ENCODE data around the gene SNX24. TPM values are rescaled to one million over a fixed set of nuclear protein-coding genes. Genes with fewer than 3 reads are reported as not detected.
"Not testable (repeated sequence)": the region's sequence is repeated elsewhere in the genome, so short reads cannot be mapped to it uniquely, and the experiment has no call there.

The SNX24 gene
- total RNA-seq, 1 experiment from 2014 or later, result 10.8 TPM

- H3K4me3 ChIP-seq (replicated peaks in 1 of 2; ENCODE audit: low read depth in 1 of 2, low read length in 2 of 2), result no peak overlapping the region
- intact Hi-C loops (cut with micrococcal nuclease), result no loop called here
- no peak overlapping the region for H3K27ac ChIP-seq (ENCODE audit: low read depth, low read length)
- H4K20me1 ChIP-seq (ENCODE audit: insufficient read depth), result no peaks in the 10 kb centered on the region
- no peak overlapping the region for H3K9ac ChIP-seq (ENCODE audit: low read length)
- DNase-seq (ENCODE audit: low read depth, low spot score) (no peak), ATAC-seq (no peak)
- TF ChIP-seq POLR2A (IDR thresholded peaks at IDR 0.05; ENCODE audit: borderline replicate concordance, extremely low read depth, insufficient read depth, insufficient read length) (no peak), EZH2phosphoT487 (IDR thresholded peaks at IDR 0.05; ENCODE audit: borderline replicate concordance) (no peak), TCF7L2 (IDR thresholded peaks at IDR 0.05; ENCODE audit: borderline replicate concordance, extremely low read depth, insufficient read depth, insufficient read length) (no peak), CEBPB (IDR thresholded peaks at IDR 0.05; ENCODE audit: low read depth) (no peak), REST (IDR thresholded peaks at IDR 0.05; ENCODE audit: low read depth) (no peak), ZFX (IDR thresholded peaks at IDR 0.05) (no peak)
- no peak overlapping the region for H2AFZ ChIP-seq (ENCODE audit: low read depth, low read length, poor library complexity, severe bottlenecking)
- no peaks in the 10 kb centered on the region for H3K9me3 ChIP-seq (ENCODE audit: control insufficient read depth in 1 of 2, insufficient read depth in 1 of 2, low read depth in 1 of 2, low read length in 2 of 2)
- ChIA-PET POLR2A (no interaction called here), RAD21 (ENCODE audit: low non-redundant PET in 1 of 2, low total read pairs in 2 of 2, uncharacterized antibody in 2 of 2, unreplicated experiment in 2 of 2) (no interaction called here), CTCF (no interaction called here)
- H3K79me2 ChIP-seq (ENCODE audit: insufficient read depth, low read length), result no peaks in the 10 kb centered on the region
- BruUV-seq (replicated peaks), result no TSS peak
- no peaks in the 10 kb centered on the region for H3K27me3 ChIP-seq (ENCODE audit: insufficient read depth, low read length)
- H3K9me2 ChIP-seq (ENCODE audit: insufficient read depth), result no peaks in the 10 kb centered on the region
- no peaks in the 10 kb centered on the region for H3K36me3 ChIP-seq (ENCODE audit: control insufficient read depth in 1 of 2, insufficient read depth in 2 of 2, low read length in 2 of 2)
- no peak overlapping the region for H3K4me2 ChIP-seq (ENCODE audit: low read length)
- no peaks in the 10 kb centered on the region for H3K4me1 ChIP-seq (ENCODE audit: control insufficient read depth in 1 of 2, insufficient read depth in 2 of 2, low read length in 2 of 2)
Observed at GRCh38 chr5:122972877-122973276, 127.5 kb downstream of the SNX24 start.

- intact Hi-C loops (cut with micrococcal nuclease); BruUV-seq (replicated peaks): not testable (repeated sequence)
Observed at GRCh38 chr5:122973759-122974158, 128.3 kb downstream of the SNX24 start.

GRCh38 chr5:122974251-122974650, 128.8 kb downstream of the SNX24 start:
- POLR2A ChIA-PET; CTCF ChIA-PET; H3K27me3 ChIP-seq (ENCODE audit: insufficient read depth, low read length); H2AFZ ChIP-seq (ENCODE audit: low read depth, low read length, poor library complexity, severe bottlenecking); BruUV-seq (replicated peaks); DNase-seq (ENCODE audit: low read depth, low spot score); RAD21 ChIA-PET (ENCODE audit: low non-redundant PET in 1 of 2, low total read pairs in 2 of 2, uncharacterized antibody in 2 of 2, unreplicated experiment in 2 of 2); H3K9me3 ChIP-seq (ENCODE audit: control insufficient read depth in 1 of 2, insufficient read depth in 1 of 2, low read depth in 1 of 2, low read length in 2 of 2); H3K4me2 ChIP-seq (ENCODE audit: low read length); H3K9ac ChIP-seq (ENCODE audit: low read length); ATAC-seq; H3K9me2 ChIP-seq (ENCODE audit: insufficient read depth); H3K79me2 ChIP-seq (ENCODE audit: insufficient read depth, low read length); H3K27ac ChIP-seq (ENCODE audit: low read depth, low read length); H3K4me1 ChIP-seq (ENCODE audit: control insufficient read depth in 1 of 2, insufficient read depth in 2 of 2, low read length in 2 of 2); intact Hi-C loops (cut with micrococcal nuclease); H4K20me1 ChIP-seq (ENCODE audit: insufficient read depth); H3K36me3 ChIP-seq (ENCODE audit: control insufficient read depth in 1 of 2, insufficient read depth in 2 of 2, low read length in 2 of 2); H3K4me3 ChIP-seq (replicated peaks in 1 of 2; ENCODE audit: low read depth in 1 of 2, low read length in 2 of 2): not testable (repeated sequence)

More at GRCh38 chr5:122973759-122974158, 128.3 kb downstream of the SNX24 start:
- RAD21 ChIA-PET (ENCODE audit: low non-redundant PET in 1 of 2, low total read pairs in 2 of 2, uncharacterized antibody in 2 of 2, unreplicated experiment in 2 of 2); H3K4me2 ChIP-seq (ENCODE audit: low read length); H3K27me3 ChIP-seq (ENCODE audit: insufficient read depth, low read length); H3K27ac ChIP-seq (ENCODE audit: low read depth, low read length); H3K9me2 ChIP-seq (ENCODE audit: insufficient read depth); POLR2A ChIA-PET; H3K9me3 ChIP-seq (ENCODE audit: control insufficient read depth in 1 of 2, insufficient read depth in 1 of 2, low read depth in 1 of 2, low read length in 2 of 2); H3K4me3 ChIP-seq (replicated peaks in 1 of 2; ENCODE audit: low read depth in 1 of 2, low read length in 2 of 2); H3K36me3 ChIP-seq (ENCODE audit: control insufficient read depth in 1 of 2, insufficient read depth in 2 of 2, low read length in 2 of 2); ATAC-seq; H3K9ac ChIP-seq (ENCODE audit: low read length); H3K79me2 ChIP-seq (ENCODE audit: insufficient read depth, low read length); H4K20me1 ChIP-seq (ENCODE audit: insufficient read depth); H3K4me1 ChIP-seq (ENCODE audit: control insufficient read depth in 1 of 2, insufficient read depth in 2 of 2, low read length in 2 of 2); DNase-seq (ENCODE audit: low read depth, low spot score); H2AFZ ChIP-seq (ENCODE audit: low read depth, low read length, poor library complexity, severe bottlenecking); CTCF ChIA-PET: not testable (repeated sequence)
